ENCODE results near the gene ENDOU.

ENDOU gene

GRCh38 chr12:47742253-47742825 lies 17.0 kb upstream of the ENDOU start:
- no peak for DNase-seq

DNA sequence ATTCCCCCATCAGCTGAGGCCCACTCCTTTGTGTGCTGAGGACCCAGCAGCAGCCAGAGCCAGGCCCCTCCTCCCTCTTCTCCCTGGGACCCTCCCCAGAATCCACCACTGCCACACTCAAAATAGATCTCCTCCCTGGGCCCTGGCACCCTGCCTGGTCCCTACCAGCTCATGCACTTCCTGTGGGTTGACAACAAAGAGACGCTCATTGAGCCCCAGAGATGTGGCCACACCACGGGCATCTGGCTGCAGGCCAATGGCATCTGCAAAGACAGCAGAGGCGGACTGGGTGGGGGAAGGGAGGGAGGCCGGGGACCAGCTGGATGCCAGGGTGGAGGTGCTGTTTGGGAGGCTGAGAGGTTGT lies 16.0 kb upstream of the ENDOU start:
- peak; percentile 83 to 92 for DNase-seq

DNA sequence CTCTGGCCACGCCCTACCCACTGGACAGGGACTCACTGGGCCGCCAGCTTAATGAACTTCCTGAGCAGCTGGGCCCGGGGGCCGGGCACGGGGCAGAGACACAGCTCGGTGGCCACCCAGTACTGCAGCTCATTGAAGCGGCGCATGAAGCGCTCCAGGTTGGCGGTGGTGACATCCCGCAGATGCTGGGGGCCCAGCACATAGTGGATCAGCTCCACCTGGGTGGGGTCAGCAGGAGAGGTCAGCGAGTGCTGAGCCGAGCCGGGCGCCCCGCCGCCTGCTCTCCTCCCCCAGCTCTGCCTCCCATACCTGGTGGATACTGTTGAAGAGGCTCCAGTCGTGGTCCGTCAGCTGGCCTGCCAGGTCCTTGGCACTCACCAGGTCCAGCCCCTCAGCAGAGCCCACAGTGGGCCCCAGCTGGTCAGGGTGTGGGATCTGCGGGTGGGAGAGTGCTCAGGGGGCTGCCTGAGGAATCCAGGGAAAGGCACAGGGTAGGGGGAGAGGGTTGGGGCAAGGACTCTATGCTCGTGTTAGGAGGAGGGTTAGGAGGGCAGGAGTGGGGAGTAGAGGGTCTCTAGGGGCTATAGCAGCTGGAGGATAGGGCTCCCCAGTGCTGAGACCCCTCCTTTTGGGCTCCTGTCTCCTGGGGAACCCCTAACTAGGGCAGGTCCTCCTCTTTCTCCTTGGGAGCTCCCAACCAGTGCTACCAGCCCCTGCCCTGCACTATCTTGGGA lies 15.5 kb upstream of the ENDOU start:
- DNase-seq, result no peak

DNA sequence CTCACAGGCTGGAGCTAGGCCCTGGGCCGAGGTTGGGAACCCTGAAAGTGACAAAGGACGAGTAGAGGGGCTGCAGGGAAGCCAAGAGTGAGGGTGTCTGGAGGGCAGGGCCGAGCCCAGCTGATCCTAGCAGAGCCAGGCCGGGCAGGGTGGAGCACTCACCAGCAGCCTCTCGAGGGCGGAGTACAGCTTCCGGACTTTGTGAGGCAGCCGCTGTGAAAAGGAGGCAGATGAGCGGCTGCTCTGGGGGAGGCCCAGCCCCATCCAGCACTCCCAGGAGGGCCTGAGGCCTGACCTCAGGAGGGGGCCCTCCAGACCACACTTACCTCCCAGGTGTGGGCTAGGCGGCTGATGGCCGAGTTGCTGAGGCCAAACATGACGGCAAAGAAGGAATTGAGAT lies 14.7 kb upstream of the ENDOU start:
- DNase-seq, result no peak

DNA sequence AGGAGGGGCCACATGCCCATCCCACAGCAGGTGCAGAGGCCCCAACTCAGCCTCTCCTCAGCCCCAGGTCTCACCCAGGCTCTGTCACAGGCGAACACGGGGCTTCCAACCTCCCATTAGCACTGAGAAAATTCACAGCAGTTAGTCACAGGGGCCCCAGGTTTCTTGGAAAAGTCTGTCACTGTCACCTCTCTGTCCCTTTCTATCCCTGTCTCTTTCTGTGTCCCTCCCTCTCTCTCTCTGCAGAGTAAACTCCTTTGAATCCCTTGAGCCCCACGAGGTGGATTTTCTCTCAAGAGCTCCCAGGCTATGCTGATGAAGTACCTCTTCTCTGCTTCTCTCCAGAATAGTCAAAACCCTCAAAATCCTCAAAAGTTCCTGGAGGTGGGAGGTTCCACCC lies 14.0 kb upstream of the ENDOU start:
- DNase-seq, result no peak

DNA sequence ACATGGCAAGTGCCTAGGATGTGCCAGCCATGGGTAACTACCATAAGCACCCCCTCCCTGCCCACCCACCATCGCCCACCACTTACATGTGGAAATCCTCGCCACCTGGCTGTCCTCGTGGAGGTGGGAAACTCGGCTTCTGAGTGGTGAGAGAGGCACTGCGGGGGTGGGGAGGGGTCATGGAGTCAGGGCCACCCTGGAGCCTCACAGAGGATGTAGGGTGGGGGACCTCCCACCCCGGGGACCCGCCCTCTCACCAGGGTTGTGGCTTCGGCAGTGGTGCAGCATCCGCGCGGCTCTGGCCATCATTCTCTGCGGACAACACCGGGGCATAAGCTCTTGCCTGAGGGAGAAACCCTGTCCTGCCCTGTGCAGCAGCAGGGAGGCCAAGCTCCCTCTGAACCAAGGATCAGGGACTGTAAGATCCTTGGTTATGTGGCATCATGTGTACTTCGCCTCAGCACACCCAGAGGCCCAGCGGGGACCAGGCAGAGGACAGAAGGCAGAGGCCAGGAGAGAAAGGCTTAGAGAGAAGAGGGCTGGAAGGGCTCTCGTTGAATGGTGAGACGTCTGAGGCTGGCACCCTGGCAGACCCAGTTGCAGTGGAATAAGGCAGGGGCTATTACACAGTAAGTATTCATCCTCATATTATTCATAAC lies 12.8 kb upstream of the ENDOU start:
- DNase-seq, result no peak

DNA sequence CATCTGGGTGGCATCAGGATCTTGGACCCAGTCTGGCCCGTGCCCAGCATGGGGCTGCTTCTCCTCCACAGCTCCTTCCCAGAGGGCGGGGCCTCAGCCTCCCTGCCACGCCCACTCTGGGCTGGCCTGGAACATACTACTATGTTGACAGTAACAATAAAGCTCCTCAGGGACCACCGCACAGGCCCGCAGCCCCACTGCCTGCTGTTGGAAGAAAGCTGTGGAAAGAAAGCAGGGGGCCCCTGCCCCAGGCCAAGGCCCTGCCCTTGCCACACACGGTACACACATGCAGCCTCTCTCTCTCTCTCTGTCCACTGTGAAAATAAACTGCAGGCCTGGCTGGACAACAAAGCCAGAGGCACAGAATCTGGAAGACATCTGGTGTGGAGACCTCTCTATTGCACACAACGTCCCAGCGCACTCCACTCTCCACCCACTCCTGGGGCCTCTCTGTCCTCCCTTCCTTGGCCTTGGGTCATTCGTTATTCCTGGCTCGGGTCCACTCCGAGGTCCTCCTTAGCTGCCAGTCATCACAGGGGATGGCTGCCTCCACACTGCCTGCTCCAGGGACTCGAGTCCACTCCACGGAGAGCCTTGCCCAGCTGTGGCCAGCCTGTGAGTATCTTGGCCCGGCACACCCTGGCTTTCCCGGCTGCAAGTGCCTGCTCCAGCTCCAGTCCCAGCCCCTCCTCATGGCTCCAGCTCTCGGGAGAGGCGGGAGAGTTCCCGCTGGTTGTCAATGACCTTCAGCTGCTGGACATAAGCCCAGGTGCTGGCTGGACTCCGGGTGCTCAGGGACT lies 11.8 kb upstream of the ENDOU start:
- peak; percentile 69 to 84 for DNase-seq

- no peak for DNase-seq
Measured at GRCh38 chr12:47736216-47736615, 10.9 kb upstream of the ENDOU start.

DNA sequence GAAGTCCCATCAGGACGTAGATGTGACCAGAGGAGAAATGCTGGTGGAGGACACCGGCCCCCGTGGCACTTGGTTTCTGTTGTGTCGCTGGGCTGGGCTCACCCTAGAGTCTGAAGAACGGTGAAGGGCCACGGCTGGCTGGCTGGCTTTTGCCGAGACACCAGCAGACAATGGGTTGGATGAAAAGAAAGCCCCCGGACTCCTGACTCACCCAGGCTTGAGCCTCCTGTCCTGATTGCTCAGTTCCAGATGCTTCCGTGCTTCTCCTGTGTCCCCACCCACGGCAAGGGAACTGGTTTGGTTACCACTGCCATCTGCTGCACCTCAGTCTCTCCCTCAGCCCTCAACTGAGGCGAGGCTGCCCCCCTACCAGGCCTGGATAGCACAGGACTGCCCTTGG lies 10.4 kb upstream of the ENDOU start:
- no peak for DNase-seq

DNA sequence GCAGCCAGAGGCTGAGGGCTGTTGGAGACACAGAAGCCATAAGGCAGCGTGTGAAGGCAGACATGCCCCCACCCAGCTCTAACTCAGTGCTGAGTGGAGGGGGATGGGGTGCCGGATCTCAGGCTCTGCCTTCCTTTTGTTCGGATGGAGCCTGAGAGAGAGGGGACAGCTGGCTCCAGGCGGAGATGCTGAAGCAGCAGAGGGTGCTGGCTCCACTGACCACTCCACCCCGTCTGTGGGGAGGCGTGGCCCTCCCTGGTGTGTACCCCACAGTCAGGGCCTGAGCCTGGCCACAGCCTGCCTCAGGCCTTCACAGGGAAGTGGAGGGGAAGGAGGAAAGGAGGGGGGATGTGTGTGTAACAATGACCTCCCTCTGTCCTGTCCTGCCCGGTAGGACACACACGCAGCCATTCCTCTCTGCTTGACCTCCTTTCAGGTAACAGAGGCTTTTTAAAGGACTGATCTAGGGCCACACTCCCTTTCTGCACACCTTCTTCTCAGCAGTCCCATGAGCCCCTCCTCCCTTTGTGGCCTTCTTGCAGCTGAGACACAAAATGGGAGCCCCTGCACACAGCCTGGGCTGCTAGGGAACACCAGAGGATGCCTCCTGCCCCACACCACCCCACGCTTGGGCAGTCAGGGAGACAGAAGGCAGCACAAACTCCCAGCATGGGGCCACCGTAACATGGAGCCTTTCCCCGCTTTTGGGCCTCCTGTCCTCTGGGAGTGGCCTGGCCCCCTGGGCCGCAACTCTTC lies 9.6 kb upstream of the ENDOU start:
- peak; percentile 40 to 64 for DNase-seq

- no peak for DNase-seq
Measured at GRCh38 chr12:47733142-47733541, 7.9 kb upstream of the ENDOU start.

DNA sequence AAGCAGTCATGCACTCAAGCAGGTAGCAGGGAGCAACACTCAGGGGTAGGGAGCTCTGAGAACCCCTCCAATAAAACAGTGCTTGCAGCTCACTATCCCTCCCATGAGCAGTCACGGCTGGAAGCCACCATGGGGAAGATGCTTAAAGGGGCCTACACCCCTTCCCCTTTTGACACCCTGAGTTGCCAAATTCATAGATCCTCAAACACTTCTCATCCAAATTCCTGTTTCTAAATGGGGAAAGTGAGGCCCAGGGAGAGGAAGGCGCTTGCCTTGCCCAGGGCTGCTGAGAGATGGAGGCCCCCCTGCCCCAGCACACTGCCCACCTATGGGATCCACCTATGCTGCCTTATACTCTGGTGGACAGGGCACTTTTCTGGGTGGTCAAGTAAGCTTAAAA lies 7.2 kb upstream of the ENDOU start:
- no peak for DNase-seq

GRCh38 chr12:47731723-47732122 lies 6.4 kb upstream of the ENDOU start:
- DNase-seq, result no peak

DNA sequence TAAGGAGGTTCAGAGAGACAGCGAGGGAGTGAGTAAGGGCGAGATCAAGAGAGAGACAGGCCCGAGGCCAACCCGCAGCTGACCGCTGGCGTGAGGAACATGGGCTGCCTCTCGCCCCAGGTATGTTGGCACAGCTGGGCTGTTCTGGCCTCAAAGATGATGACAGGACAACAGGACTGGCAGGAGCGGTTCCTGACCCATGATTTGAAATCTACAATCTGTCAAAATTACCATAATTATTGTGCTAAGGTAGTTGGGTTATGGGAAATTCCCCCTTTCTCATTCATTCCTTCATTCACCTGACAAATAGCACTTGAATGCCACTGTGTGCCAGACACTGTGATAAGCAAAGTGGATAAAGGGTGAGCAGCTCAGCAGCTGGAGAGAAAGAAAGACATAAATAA lies 5.1 kb upstream of the ENDOU start:
- DNase-seq, result no peak

GRCh38 chr12:47729233-47729632 lies 3.9 kb upstream of the ENDOU start:
- no peak for DNase-seq

GRCh38 chr12:47725893-47726292 lies 603 bp upstream of the ENDOU start:
- no peak for DNase-seq

GRCh38 chr12:47722941-47723631 lies 2.2 kb downstream of the ENDOU start:
- peak in 1 of 2 donors; percentile 31 for DNase-seq

DNA sequence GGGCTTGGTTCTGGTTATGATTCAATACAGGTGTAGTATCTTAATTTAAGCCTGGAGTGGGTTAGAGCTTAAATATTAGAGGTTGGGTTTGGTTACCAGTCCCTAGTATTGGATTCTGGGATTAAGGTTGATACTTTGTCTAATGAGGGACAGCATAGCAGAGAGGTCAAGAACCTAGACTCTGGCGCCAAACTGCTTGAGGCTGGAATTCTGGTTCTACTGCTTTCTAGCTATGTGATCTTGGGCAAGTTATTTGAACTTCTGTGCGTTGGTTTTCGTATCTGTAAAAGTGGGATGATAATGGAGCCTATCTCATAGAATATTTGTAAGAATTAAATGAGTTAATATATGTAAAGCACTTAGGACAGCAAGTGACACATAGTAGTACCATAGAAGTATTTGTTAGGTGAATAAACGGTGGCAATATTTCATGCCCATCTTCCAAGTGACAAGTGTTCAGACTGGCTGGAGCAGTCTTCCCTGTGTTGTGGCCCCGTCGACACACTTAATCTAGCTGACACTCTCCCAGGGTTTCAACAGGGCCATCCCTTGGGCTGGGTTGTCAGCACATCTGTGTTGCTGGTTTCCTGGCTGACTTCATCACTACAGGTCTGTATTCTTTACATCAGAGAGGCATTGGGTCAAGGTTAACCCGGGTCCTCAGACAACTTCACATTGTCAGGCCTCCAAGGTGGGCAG lies 3.0 kb downstream of the ENDOU start:
- no peak for DNase-seq

GRCh38 chr12:47721431-47721973 lies 3.8 kb downstream of the ENDOU start:
- DNase-seq, result no peak

GRCh38 chr12:47718531-47718930 lies 6.8 kb downstream of the ENDOU start:
- no peak for DNase-seq
